Transverse colon (tissue), 4 donors: ENCODE measurements around the gene ZBTB20. TPM values are rescaled to one million over a fixed set of nuclear protein-coding genes. Genes with fewer than 3 reads are reported as not detected.

Source experiments
- DNase-seq: peaks from one replicate; pipeline ENCODE4 v3.0.0-alpha.2; 2019
- H3K27ac ChIP-seq, 4 donors: fragments of 200-600 bp; sonication (generic); 2 replicates each; pipeline ENCODE4 v1.5.1; 2016 to 2018; ENCODE audit warnings: inconsistent platforms in 4 of 4
- H3K27me3 ChIP-seq: fragments of 200-600 bp; sonication (generic); 2 replicates; pipeline ENCODE4 v1.5.1; 2017; ENCODE audit warnings: inconsistent platforms
- H3K36me3 ChIP-seq, 4 donors: fragments of 200-600 bp; sonication (generic); 2 replicates each; pipeline ENCODE4 v1.5.1; 2017 to 2019; ENCODE audit warnings: inconsistent platforms in 4 of 4
- H3K4me1 ChIP-seq, 4 donors: fragments of 200-600 bp; sonication (generic); 2 replicates each; pipeline ENCODE4 v1.5.1; 2017 to 2020; ENCODE audit warnings: inconsistent platforms in 4 of 4
- H3K4me3 ChIP-seq, 4 donors: fragments of 200-600 bp; sonication (generic); 1 replicate in 1 of 4; 2 replicates in 3 of 4; pipeline versions ENCODE4 v1.5.1 to v1.6.1; 2017 to 2019; ENCODE audit warnings: inconsistent platforms in 4 of 4
- H3K9me3 ChIP-seq, 2 donors: fragments of 200-600 bp; sonication (generic); 2 replicates each; pipeline ENCODE4 v1.5.1; 2017 to 2019; ENCODE audit warnings: inconsistent platforms in 2 of 2
- EP300 ChIP-seq: sonication (generic); formaldehyde crosslinking; IDR thresholded peaks from one replicate; pipeline ENCODE4 v1.6.1; 2017; ENCODE audit warnings: antibody characterized with exemption, low read depth
- POLR2A ChIP-seq: fragments of 450-650 bp; IDR thresholded peaks from one replicate; pipeline ENCODE4 v1.6.1; 2016; ENCODE audit warnings: antibody characterized with exemption, mild to moderate bottlenecking, moderate library complexity
- POLR2AphosphoS5 ChIP-seq, 3 donors: sonication (generic); formaldehyde crosslinking; IDR thresholded peaks; one replicate each; pipeline ENCODE4 v1.6.1; 2016; ENCODE audit warnings: antibody characterized with exemption in 3 of 3
- WGBS, 2 donors: methylation state at CpG; one replicate each; pipeline ENCODE4 v1.1.5; 2018; ENCODE audit warnings: low coverage in 1 of 2; 5-methylcytosine and 5-hydroxymethylcytosine counted together
- in situ Hi-C, 4 donors: fragments of 200-750 bp; cut with MboI; loops; one replicate each; pipeline versions ENCODE4 v1.15.0 to v1.15.1; 2017; ENCODE audit warnings: low sequenced_read_pairs in 3 of 4, low pct_ligation_motif_present in 1 of 4, low pct_unique_long_range_greater_than_20kb in 1 of 4
- intact Hi-C: fragments of 100-400 bp; cut with DNase I; formaldehyde crosslinking; loops from one replicate; pipeline ENCODE4 v1.15.1; 2023; ENCODE audit warnings: low total_unique reads
- total RNA-seq, 4 donors: library from RNA; depleted of rRNA; stranded (reverse); fragments of >200 nt; gene quantifications; one replicate each; pipeline ENCODE4 v1.1.0, GENCODE V29; 2016
- TF ChIP-seq, protein P1 (sequence below), 5 experiments: fragments of 200-600 bp in 3 of 5; fragments of 450-650 bp in 2 of 5; sonication (generic) in 3 of 5; IDR thresholded peaks; 1 replicate in 2 of 5; 2 replicates in 3 of 5; pipeline ENCODE4 v1.5.1; 2016 to 2017; ENCODE audit warnings: antibody characterized with exemption in 5 of 5, inconsistent platforms in 3 of 5, mild to moderate bottlenecking in 2 of 5, moderate library complexity in 1 of 5

ZBTB20 gene
- total RNA-seq, 4 donors from 2014 or later, result 44.6 to 50.5 (median 46.4) TPM

DNA sequence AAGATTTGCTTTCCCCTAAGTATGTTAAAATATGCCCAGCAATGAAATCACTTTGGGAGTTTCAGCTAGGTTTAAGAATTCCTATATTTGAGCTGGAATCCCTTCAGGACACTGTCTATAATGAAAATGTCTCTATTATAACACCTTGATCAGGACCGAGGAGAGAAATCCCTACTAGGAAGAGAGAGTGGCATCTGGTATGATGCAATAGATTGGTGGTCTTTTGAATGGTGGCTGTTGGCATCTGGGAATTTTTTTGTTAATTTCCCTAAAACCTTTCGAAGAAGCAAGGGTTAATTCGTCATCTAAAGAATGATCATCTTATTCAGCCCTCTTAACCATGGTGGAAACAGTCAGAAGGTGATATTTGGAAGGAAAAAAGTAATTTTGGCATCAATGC, 810.2 kb downstream of the ZBTB20 start:
- no peaks in the 10 kb centered on the region for H3K36me3 ChIP-seq
- H3K27ac ChIP-seq, result no peak overlapping the region
- DNase-seq, result no peak
- 87 to 96% methylated on average over 3 of the region's 3 CpGs for WGBS, 2 donors
- H3K27me3 ChIP-seq, result no peaks in the 10 kb centered on the region
- intact Hi-C loops (no loop called here), in situ Hi-C loops (no loop called here)
- no peak overlapping the region for H3K4me3 ChIP-seq
- no peaks in the 10 kb centered on the region for H3K4me1 ChIP-seq
- TF ChIP-seq POLR2AphosphoS5 (IDR thresholded peaks at IDR 0.05) (no peak), EP300 (no peak), POLR2A (no peak)
- TF ChIP-seq, protein P1, sequence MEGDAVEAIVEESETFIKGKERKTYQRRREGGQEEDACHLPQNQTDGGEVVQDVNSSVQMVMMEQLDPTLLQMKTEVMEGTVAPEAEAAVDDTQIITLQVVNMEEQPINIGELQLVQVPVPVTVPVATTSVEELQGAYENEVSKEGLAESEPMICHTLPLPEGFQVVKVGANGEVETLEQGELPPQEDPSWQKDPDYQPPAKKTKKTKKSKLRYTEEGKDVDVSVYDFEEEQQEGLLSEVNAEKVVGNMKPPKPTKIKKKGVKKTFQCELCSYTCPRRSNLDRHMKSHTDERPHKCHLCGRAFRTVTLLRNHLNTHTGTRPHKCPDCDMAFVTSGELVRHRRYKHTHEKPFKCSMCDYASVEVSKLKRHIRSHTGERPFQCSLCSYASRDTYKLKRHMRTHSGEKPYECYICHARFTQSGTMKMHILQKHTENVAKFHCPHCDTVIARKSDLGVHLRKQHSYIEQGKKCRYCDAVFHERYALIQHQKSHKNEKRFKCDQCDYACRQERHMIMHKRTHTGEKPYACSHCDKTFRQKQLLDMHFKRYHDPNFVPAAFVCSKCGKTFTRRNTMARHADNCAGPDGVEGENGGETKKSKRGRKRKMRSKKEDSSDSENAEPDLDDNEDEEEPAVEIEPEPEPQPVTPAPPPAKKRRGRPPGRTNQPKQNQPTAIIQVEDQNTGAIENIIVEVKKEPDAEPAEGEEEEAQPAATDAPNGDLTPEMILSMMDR (IDR thresholded peaks at IDR 0.05), result no peak
- no peaks in the 10 kb centered on the region for H3K9me3 ChIP-seq

DNA sequence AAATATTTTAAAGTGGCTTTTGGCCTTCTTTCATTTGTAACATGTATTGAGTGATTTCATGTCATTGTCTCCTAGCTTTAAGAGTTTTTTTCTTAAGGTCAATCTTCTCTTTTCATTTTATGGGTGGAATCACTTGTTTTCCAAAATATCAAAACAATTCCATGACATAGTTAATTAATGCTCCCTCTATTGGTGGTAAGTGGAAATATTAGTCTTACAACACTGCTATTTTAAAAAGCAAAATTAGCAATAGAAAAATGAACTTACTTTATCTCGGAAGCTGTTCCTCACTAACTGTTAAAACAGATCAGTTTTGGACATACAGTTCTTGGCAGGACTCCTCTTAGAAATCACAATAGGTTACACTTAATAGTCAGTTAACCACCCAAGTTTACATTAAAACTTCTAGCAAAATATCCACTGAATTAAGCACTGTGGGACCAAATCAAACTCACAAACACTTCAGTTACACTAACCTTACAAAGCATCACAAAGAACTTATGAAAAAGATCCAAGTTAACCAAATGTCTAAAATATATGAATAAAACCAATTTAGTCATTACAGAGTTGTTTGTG, 810.9 kb downstream of the ZBTB20 start:
- Histone ChIP-seq H3K4me3 (no peak overlapping the region), H3K27me3 (no peaks in the 10 kb centered on the region), H3K27ac (no peak overlapping the region), H3K4me1 (no peaks in the 10 kb centered on the region), H3K36me3 (no peaks in the 10 kb centered on the region), H3K9me3 (no peaks in the 10 kb centered on the region)
- whole genome bisulfite sequencing, 2 donors, result 89 to 97% methylated on average over 1 of the region's 1 CpG
- DNase-seq, result no peak
- TF ChIP-seq, protein P1 (IDR thresholded peaks at IDR 0.05), result peak in 4 of 5 experiments; percentile 20 to 31 (median 26)
- TF ChIP-seq POLR2A (no peak), POLR2AphosphoS5 (IDR thresholded peaks at IDR 0.05) (no peak)
- in situ Hi-C loops, result no loop called here
- intact Hi-C loops, result no loop called here

DNA sequence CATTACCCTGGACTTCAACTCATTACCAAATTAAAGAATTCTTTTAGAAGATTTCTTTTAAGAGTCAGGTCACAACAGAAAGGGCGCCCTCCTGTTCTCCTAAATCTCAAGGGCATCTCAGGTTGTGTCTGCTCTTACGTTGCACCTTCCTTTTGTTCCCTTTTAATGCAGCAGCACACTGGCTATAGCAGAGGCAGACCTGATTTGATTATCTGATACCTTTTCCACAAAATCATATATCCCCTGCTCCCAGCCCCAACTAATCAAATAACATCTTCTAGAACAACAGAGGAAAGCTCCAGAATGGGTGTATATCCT, 813.2 kb downstream of the ZBTB20 start:
- DNase-seq, result no peak
- H3K27ac ChIP-seq, result no peak overlapping the region
- no peaks in the 10 kb centered on the region for H3K4me1 ChIP-seq
- TF ChIP-seq, protein P1 (IDR thresholded peaks at IDR 0.05), result no peak
- intact Hi-C loops (no loop called here), in situ Hi-C loops (no loop called here)
- H3K36me3 ChIP-seq, result no peaks in the 10 kb centered on the region
- no peaks in the 10 kb centered on the region for H3K27me3 ChIP-seq
- WGBS, 2 donors, result 91 to 100% methylated on average over 1 to 2 of the region's 2 CpGs
- H3K9me3 ChIP-seq, result no peaks in the 10 kb centered on the region
- no peak overlapping the region for H3K4me3 ChIP-seq

- no peaks in the 10 kb centered on the region for H3K9me3 ChIP-seq
- 70 to 73% methylated on average over 4 of the region's 4 CpGs for WGBS, 2 donors
- H3K4me3 ChIP-seq, result no peak overlapping the region
- H3K27ac ChIP-seq, result no peak overlapping the region
- TF ChIP-seq, protein P1 (IDR thresholded peaks at IDR 0.05), result no peak
- TF ChIP-seq POLR2AphosphoS5 (IDR thresholded peaks at IDR 0.05), result no peak
- TF ChIP-seq POLR2A, result no peak
- TF ChIP-seq EP300, result no peak
- in situ Hi-C loops (no loop called here), intact Hi-C loops (no loop called here)
- H3K27me3 ChIP-seq, result no peaks in the 10 kb centered on the region
- DNase-seq, result no peak
- H3K36me3 ChIP-seq, result no peaks in the 10 kb centered on the region
- no peaks in the 10 kb centered on the region for H3K4me1 ChIP-seq
These were observed 813.7 kb downstream of the ZBTB20 start for GRCh38 chr3:114333180-114333922.
